Neural cell (in vitro differentiated cells): ENCODE measurements around the gene MFF. TPM values are rescaled to one million over a fixed set of nuclear protein-coding genes. Genes with fewer than 3 reads are reported as not detected.

ENCODE experiments used
- H2AFZ ChIP-seq: fragments of 200-600, 300-800 bp; sonication (generic), shearing (Covaris generic); 2 replicates; pipeline ENCODE4 v1.6.0; 2014; ENCODE audit warnings: low read depth, mild to moderate bottlenecking, antibody characterized with exemption, low read length, moderate library complexity
- H3F3A ChIP-seq: fragments of 200-600 bp; shearing (Covaris generic); 2 replicates; pipeline ENCODE4 v1.6.1; 2016; ENCODE audit warnings: mild to moderate bottlenecking, moderate library complexity, mixed read lengths, antibody characterized with exemption, low read length; ENCODE audit not compliant: insufficient read depth, poor library complexity, severe bottlenecking
- H3K27ac ChIP-seq: fragments of 200-600, 300-800 bp; sonication (generic), shearing (Covaris generic); 2 replicates; pipeline ENCODE4 v1.5.1; 2014; ENCODE audit warnings: mild to moderate bottlenecking, low read length, moderate library complexity
- H3K27me3 ChIP-seq: fragments of 300-800, 200-600 bp; sonication (generic), shearing (Covaris generic); 2 replicates; pipeline ENCODE4 v1.6.0; 2014; ENCODE audit warnings: mild to moderate bottlenecking, low read depth, low read length, moderate library complexity; ENCODE audit not compliant: insufficient read depth
- H3K36me3 ChIP-seq: fragments of 300-800, 200-600 bp; sonication (generic), shearing (Covaris generic); 2 replicates; pipeline ENCODE4 v1.5.1; 2014; ENCODE audit warnings: mild to moderate bottlenecking, antibody characterized with exemption, low read length, moderate library complexity; ENCODE audit not compliant: insufficient read depth
- H3K4me2 ChIP-seq: fragments of 300-800, 200-600 bp; sonication (generic), shearing (Covaris generic); 2 replicates; pipeline ENCODE4 v1.6.0; 2014; ENCODE audit warnings: mild to moderate bottlenecking, low read length
- H3K4me3 ChIP-seq: fragments of 300-800, 200-600 bp; sonication (generic), shearing (Covaris generic); 2 replicates; pipeline ENCODE4 v1.5.1; 2014; ENCODE audit warnings: mild to moderate bottlenecking, low read length, moderate library complexity
- H3K79me2 ChIP-seq: fragments of 200-600 bp; shearing (Covaris generic); replicated peaks from 2 replicates; pipeline ENCODE4 v1.6.0; 2014; ENCODE audit warnings: mild to moderate bottlenecking, low read length, moderate library complexity; ENCODE audit not compliant: insufficient read depth
- H3K9ac ChIP-seq: fragments of 300-800, 200-600 bp; sonication (generic), shearing (Covaris generic); 2 replicates; pipeline ENCODE4 v1.6.1; 2016; ENCODE audit warnings: mild to moderate bottlenecking, low read length, mixed read lengths
- H3K9me2 ChIP-seq: fragments of 200-600 bp; shearing (Covaris generic); 2 replicates; pipeline ENCODE4 v1.6.1; 2016; ENCODE audit warnings: mild to moderate bottlenecking, low read length, mixed read lengths; ENCODE audit not compliant: insufficient read depth
- H3K9me3 ChIP-seq: fragments of 200-600, 300-800 bp; sonication (generic), shearing (Covaris generic); 2 replicates; pipeline ENCODE4 v1.6.1; 2016; ENCODE audit warnings: mild to moderate bottlenecking, mixed run types, low read length, moderate library complexity, mixed read lengths
- H4K20me1 ChIP-seq: fragments of 200-600 bp; shearing (Covaris generic); 2 replicates; pipeline ENCODE4 v1.6.1; 2016; ENCODE audit warnings: mild to moderate bottlenecking, mixed run types; ENCODE audit not compliant: insufficient read depth
- EP300 ChIP-seq: fragments of 450-650 bp; conservative IDR thresholded peaks from 2 replicates; pipeline ENCODE4 v1.6.1; 2014; ENCODE audit warnings: antibody characterized with exemption, mild to moderate bottlenecking, moderate library complexity; ENCODE audit not compliant: poor library complexity, severe bottlenecking
- EZH2 ChIP-seq: fragments of 200-600, 300-800 bp; shearing (Covaris generic), sonication (generic); IDR thresholded peaks from 2 replicates; pipeline ENCODE4 v1.6.1; 2014; ENCODE audit warnings: antibody characterized with exemption, low read length, borderline replicate concordance, mild to moderate bottlenecking; ENCODE audit not compliant: insufficient read depth, poor library complexity, severe bottlenecking
- MXI1 ChIP-seq: fragments of 450-650 bp; conservative IDR thresholded peaks from 2 replicates; pipeline ENCODE4 v1.6.1; 2014; ENCODE audit warnings: antibody characterized with exemption, mild to moderate bottlenecking; ENCODE audit not compliant: poor library complexity, severe bottlenecking
- POLR2AphosphoS5 ChIP-seq: IDR thresholded peaks from 2 replicates; pipeline ENCODE4 v1.6.1; 2012
- RAD21 ChIP-seq: fragments of 450-650 bp; conservative IDR thresholded peaks from 2 replicates; pipeline ENCODE4 v1.6.1; 2014; ENCODE audit warnings: antibody characterized with exemption, mild to moderate bottlenecking, moderate library complexity
- SMC3 ChIP-seq: fragments of 450-650 bp; conservative IDR thresholded peaks from 2 replicates; pipeline ENCODE4 v1.6.1; 2014; ENCODE audit warnings: antibody characterized with exemption, mild to moderate bottlenecking, moderate library complexity; ENCODE audit not compliant: poor library complexity
- TAF1 ChIP-seq: IDR thresholded peaks from 2 replicates; pipeline ENCODE4 v1.6.1; 2012; ENCODE audit warnings: low read depth
- polyA plus RNA-seq: library from polyadenylated mRNA; depleted of rRNA; stranded (reverse); fragments of >200 nt; gene quantifications from 2 replicates; pipeline ENCODE4 v1.2.3, GENCODE V29; 2014
- TF ChIP-seq, protein P1 (sequence below): IDR thresholded peaks from 2 replicates; pipeline ENCODE4 v1.6.1; 2012; ENCODE audit warnings: borderline replicate concordance
- TF ChIP-seq, protein P2 (sequence below): fragments of 450-650 bp; IDR thresholded peaks from 2 replicates; pipeline ENCODE4 v1.5.1; 2014; ENCODE audit warnings: antibody characterized with exemption, mild to moderate bottlenecking, moderate library complexity; ENCODE audit not compliant: poor library complexity, severe bottlenecking

Gene MFF
- polyA plus RNA-seq, 1 donor from 2014 or later = 192 TPM

- H3K9me3 ChIP-seq = no peaks in the 10 kb centered on the region
- H3K27ac ChIP-seq = no peak overlapping the region
- H2AFZ ChIP-seq = no peak overlapping the region
- H3K4me3 ChIP-seq = no peak overlapping the region
- no peaks in the 10 kb centered on the region for H3K9me2 ChIP-seq
- H3K36me3 ChIP-seq = no peaks in the 10 kb centered on the region
- no peak overlapping the region for H3K4me2 ChIP-seq
- no peaks in the 10 kb centered on the region for H3K79me2 ChIP-seq
- no peaks in the 10 kb centered on the region for H3F3A ChIP-seq
- no peaks in the 10 kb centered on the region for H3K27me3 ChIP-seq
- no peak for TF ChIP-seq EZH2
- TF ChIP-seq, protein P1, sequence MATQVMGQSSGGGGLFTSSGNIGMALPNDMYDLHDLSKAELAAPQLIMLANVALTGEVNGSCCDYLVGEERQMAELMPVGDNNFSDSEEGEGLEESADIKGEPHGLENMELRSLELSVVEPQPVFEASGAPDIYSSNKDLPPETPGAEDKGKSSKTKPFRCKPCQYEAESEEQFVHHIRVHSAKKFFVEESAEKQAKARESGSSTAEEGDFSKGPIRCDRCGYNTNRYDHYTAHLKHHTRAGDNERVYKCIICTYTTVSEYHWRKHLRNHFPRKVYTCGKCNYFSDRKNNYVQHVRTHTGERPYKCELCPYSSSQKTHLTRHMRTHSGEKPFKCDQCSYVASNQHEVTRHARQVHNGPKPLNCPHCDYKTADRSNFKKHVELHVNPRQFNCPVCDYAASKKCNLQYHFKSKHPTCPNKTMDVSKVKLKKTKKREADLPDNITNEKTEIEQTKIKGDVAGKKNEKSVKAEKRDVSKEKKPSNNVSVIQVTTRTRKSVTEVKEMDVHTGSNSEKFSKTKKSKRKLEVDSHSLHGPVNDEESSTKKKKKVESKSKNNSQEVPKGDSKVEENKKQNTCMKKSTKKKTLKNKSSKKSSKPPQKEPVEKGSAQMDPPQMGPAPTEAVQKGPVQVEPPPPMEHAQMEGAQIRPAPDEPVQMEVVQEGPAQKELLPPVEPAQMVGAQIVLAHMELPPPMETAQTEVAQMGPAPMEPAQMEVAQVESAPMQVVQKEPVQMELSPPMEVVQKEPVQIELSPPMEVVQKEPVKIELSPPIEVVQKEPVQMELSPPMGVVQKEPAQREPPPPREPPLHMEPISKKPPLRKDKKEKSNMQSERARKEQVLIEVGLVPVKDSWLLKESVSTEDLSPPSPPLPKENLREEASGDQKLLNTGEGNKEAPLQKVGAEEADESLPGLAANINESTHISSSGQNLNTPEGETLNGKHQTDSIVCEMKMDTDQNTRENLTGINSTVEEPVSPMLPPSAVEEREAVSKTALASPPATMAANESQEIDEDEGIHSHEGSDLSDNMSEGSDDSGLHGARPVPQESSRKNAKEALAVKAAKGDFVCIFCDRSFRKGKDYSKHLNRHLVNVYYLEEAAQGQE = no peak
- TF ChIP-seq TAF1 = no peak
- no peak for TF ChIP-seq MXI1
- no peak for TF ChIP-seq POLR2AphosphoS5
- no peak for TF ChIP-seq SMC3
- H4K20me1 ChIP-seq = no peaks in the 10 kb centered on the region
- no peak overlapping the region for H3K9ac ChIP-seq
Measured at GRCh38 chr2:227292314-227292713, 32.7 kb upstream of the MFF start.

- Histone ChIP-seq H3K9me2 (no peaks in the 10 kb centered on the region), H3K4me2 (no peak overlapping the region), H4K20me1 (no peaks in the 10 kb centered on the region), H3K4me3 (no peak overlapping the region), H3F3A (no peaks in the 10 kb centered on the region), H3K36me3 (no peaks in the 10 kb centered on the region), H3K27me3 (no peaks in the 10 kb centered on the region), H3K9me3 (no peaks in the 10 kb centered on the region), H2AFZ (no peak overlapping the region), H3K9ac (no peak overlapping the region), H3K79me2 (no peaks in the 10 kb centered on the region), H3K27ac (no peak overlapping the region)
- TF ChIP-seq EZH2 (no peak), SMC3 (no peak), POLR2AphosphoS5 (no peak)
Measured at GRCh38 chr2:227293531-227293930, 31.5 kb upstream of the MFF start.

- TF ChIP-seq POLR2AphosphoS5 (no peak), MXI1 (no peak), EZH2 (no peak), TAF1 (no peak), EP300 (no peak), RAD21 (no peak), SMC3 (no peak)
- TF ChIP-seq, protein P2, sequence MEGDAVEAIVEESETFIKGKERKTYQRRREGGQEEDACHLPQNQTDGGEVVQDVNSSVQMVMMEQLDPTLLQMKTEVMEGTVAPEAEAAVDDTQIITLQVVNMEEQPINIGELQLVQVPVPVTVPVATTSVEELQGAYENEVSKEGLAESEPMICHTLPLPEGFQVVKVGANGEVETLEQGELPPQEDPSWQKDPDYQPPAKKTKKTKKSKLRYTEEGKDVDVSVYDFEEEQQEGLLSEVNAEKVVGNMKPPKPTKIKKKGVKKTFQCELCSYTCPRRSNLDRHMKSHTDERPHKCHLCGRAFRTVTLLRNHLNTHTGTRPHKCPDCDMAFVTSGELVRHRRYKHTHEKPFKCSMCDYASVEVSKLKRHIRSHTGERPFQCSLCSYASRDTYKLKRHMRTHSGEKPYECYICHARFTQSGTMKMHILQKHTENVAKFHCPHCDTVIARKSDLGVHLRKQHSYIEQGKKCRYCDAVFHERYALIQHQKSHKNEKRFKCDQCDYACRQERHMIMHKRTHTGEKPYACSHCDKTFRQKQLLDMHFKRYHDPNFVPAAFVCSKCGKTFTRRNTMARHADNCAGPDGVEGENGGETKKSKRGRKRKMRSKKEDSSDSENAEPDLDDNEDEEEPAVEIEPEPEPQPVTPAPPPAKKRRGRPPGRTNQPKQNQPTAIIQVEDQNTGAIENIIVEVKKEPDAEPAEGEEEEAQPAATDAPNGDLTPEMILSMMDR = no peak
- TF ChIP-seq, protein P1 = no peak
Measured at GRCh38 chr2:227295806-227296205, 29.2 kb upstream of the MFF start.

More at GRCh38 chr2:227295806-227296205, 29.2 kb upstream of the MFF start:
- H3K4me2 ChIP-seq = no peak overlapping the region
- no peaks in the 10 kb centered on the region for H3K27me3 ChIP-seq
- H3K36me3 ChIP-seq = no peaks in the 10 kb centered on the region
- H3K9ac ChIP-seq = no peak overlapping the region
- no peak overlapping the region for H2AFZ ChIP-seq
- no peaks in the 10 kb centered on the region for H3F3A ChIP-seq
- no peaks in the 10 kb centered on the region for H4K20me1 ChIP-seq
- no peak overlapping the region for H3K27ac ChIP-seq
- H3K4me3 ChIP-seq = no peak overlapping the region
- no peaks in the 10 kb centered on the region for H3K9me2 ChIP-seq
- no peaks in the 10 kb centered on the region for H3K79me2 ChIP-seq
- no peaks in the 10 kb centered on the region for H3K9me3 ChIP-seq
